ENCODE measurements around the gene AMER2.

AMER2 gene

GRCh38 chr13:25151626-25152195 lies 20.4 kb downstream of the AMER2 start:
- DNase-seq (ENCODE audit: low spot score), result no peak

DNA sequence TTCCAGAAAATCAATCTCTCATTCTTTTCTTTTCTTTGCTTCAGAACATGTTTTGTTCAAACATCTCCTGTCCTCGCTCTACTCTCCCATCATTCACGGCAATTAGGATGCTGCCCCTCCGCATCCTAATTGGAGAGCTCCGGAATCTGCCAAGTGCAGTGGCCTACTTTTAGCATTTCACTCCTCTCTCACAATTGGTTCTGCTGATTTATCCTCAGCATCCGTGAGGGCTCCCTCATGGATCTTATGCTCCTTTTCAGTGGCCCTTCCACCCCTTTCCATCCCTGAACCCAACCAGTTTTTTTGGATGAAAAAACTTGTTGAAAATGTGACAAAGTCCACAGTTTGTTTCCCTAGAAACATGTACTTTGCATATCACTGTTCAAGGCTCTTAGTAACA lies 22.4 kb downstream of the AMER2 start:
- DNase-seq (ENCODE audit: low spot score), result no peak

DNA sequence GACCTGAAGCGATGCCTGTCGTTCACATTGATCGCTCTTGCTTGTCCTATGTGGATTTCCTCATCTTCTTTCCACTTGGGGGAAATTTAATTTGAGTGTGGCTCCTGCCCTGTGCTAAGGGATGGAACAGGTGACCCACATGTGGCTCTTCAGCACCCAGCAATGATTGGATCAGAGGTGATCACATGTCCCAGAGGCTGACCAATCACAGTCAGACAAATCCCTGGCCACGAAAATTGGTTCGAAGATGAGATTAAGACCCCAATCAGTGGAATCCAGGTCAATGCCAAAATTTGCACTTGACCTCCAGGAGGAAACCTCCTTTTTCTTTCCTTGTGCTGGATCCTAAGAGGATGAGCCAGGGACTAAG lies 23.7 kb downstream of the AMER2 start:
- no peak for DNase-seq (ENCODE audit: low spot score)

DNA sequence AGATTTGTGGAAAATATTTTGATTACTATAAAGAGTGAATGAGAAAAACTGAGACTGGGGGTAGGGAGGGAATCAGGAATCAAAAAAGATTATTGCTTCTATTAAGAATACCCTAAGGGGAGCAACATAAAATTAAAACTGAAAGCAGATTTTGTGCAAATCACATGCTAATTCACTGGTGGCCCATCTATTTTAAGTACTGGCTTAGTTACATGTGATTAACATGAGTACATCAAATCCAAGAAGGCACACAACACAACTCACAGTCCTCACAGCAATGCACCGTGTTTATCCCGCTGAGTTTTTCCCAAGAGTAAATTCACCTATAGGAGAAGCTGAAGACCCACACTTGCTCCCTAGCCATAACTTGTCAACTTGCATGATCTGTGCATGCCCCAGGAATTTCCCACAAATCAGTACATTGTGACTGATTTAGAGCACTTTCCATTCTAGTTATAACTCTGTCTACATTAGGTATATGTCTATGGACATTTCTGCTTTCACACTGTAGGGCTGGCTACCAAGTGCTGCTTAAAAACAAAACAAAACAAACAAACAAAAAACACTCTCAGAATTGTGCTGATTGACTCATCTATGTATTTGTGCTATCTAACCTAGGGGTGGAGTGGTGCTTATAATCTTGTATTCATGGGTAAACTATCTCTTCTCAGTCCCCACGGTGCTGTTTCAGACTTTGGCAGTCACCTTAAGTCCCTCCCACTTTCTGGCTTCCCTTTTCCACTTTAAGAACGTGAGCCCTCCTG lies 24.3 kb downstream of the AMER2 start:
- DNase-seq (ENCODE audit: low spot score), result no peak

- DNase-seq (ENCODE audit: low spot score), result no peak
Observed at GRCh38 chr13:25143706-25144105, 28.4 kb downstream of the AMER2 start.

- DNase-seq (ENCODE audit: low spot score), result no peak
Observed at GRCh38 chr13:25141042-25141441, 31.0 kb downstream of the AMER2 start.

- no peak for DNase-seq (ENCODE audit: low spot score)
Observed at GRCh38 chr13:25137788-25138115, 34.3 kb downstream of the AMER2 start.

- DNase-seq (ENCODE audit: low spot score), result no peak
Observed at GRCh38 chr13:25136880-25137787, 35.0 kb downstream of the AMER2 start.

GRCh38 chr13:25135896-25136295 lies 36.2 kb downstream of the AMER2 start:
- no peak for DNase-seq (ENCODE audit: low spot score)

DNA sequence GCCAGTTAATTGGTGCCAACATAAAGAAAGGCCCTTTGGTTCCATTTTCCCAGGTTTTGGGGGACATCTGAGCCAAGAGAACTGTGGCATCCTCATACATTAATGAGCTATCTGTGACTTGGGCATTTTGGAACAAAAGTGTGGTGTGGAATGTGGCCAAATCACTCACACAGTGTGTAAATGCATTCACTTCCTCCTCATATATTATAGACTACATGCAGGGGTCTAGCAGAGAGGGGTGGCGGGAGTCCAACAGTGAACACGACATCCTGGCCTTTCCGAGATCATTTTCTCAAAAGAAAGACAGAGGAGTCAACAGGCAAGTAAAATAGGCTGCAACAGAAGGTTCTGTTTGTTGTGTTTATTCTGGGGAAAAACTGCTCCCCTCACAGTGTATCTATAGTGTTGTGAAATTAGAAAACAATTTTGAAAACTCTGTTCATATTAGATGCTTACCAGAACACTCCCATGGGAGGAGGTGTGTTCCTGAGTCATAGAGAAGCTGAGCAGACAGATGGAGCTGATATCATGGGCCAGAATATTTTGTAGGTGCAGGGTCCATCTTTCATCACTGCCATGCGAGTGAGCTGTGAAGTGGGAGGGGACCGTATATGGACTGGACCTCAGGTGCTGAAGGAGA lies 39.2 kb downstream of the AMER2 start:
- no peak for DNase-seq (ENCODE audit: low spot score)

GRCh38 chr13:25131881-25132420 lies 40.1 kb downstream of the AMER2 start:
- DNase-seq (ENCODE audit: low spot score), result no peak

- no peak for DNase-seq (ENCODE audit: low spot score)
Observed at GRCh38 chr13:25130944-25131343, 41.1 kb downstream of the AMER2 start.

DNA sequence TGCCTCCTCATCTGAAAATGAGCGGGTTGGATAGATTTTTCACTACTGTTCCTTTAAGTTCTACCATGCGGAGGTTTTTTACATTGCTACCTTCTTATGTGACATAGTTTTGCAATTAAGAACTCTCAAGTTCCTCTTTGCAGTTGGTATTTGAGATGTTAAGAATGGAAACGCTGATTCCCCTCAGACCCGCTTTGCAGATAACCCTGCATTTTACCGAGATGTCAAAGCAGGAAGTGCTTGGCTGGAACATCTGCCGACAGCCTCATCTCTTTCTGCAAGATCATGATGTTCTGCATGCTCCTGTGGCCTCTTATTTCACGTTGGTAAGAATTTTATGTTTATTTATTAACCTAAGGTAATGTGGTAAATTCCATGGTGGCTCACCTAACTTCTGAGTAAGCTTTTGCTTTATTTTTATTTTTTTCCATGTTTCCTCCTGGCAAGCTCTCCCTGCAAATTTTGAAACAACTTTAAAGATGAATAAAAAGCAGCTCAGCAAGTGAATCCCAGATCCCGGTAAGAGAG lies 53.6 kb downstream of the AMER2 start:
- no peak for DNase-seq (ENCODE audit: low spot score)

- no peak for DNase-seq (ENCODE audit: low spot score)
Observed at GRCh38 chr13:25117312-25117711, 54.8 kb downstream of the AMER2 start.

GRCh38 chr13:25116044-25116443 lies 56.0 kb downstream of the AMER2 start:
- no peak for DNase-seq (ENCODE audit: low spot score)

DNA sequence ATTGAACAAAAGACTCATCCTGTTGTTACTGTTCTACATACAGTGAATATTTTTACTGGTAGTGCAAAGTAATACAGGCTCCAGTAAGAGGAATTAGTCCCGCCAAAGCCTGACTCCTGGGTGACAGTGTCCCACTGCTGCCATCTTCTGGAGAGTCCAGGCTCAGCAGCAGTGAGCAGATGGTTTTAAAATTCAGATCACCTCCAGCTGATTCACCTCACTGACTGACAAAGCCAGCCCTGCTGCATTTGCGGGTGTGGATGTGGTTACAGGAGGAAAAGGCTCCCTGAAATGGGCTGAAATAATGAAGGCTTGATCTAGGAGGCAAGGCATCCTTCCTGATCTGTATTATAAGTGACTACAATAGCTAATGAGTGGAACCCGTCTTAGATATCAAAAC lies 57.9 kb downstream of the AMER2 start:
- peak; percentile 79 for DNase-seq (ENCODE audit: low spot score)

DNA sequence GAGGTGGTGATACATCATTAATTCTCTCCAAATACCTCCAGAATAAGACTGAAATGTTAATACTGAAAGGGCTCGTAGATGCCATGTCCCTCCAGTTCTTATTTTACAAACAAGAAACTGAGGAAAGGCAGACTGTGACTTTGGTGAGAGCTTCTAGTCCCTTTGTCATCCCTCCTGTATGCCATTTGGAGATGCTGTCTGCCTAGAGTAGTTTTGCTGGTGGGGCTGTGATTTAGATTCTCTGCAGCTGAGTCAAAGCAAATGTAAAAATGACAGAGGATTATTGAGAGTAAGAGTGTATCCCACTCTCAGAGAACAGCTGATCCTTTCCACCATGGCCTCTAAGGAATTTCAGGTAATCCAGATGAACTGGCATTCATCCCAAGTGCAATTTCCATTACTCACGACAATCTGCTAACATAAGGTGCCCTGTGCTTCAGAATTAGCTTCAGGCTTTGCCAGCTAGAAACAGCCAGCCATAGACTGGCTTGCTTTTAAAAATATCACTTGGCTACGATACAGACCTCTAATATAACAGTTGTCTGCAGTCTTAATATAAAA lies 59.3 kb downstream of the AMER2 start:
- DNase-seq (ENCODE audit: low spot score), result no peak

All from AG08395 (cell line).